ENCODE measurements around the gene CENATAC. TPM values are rescaled to one million over a fixed set of nuclear protein-coding genes. Genes with fewer than 3 reads are reported as not detected.
A peak's percentile ranks its signal among the peaks of the same experiment; 100 is the strongest.

The CENATAC gene
- total and polyA plus RNA-seq, 9 of the 15 experiments (the other 6 are each of a cell fraction or from before 2014, with no cell fraction given), result 2.4 to 25.5 (median 13.7) TPM

GRCh38 chr11:119025099-119025473 is 27.1 kb downstream of the CENATAC start:
- no peak for FAIRE-seq
- in situ Hi-C loops (cut with MboI), result no loop called here
- H3K27ac ChIP-seq (ENCODE audit: extremely low read depth, low read depth, low read length), result peak overlapping the region; percentile 15; the same call in 1 of the 3 replicates

GRCh38 chr11:119025541-119025940 is 27.6 kb downstream of the CENATAC start:
- ChIA-PET POLR2A (interaction anchor here (1.0 to 5.2 kb wide), 4 partner anchors 12 to 67 kb away, joined by 3 to 33 read pairs (median 11); partner anchors contain the start of gene HYOU1), CTCF (ENCODE audit: low intra/inter-chr PET ratio) (no interaction called here)
- H3K36me3 ChIP-seq (ENCODE audit: control insufficient read depth, insufficient read depth, low read length), result peaks cover 85% of the 10 kb centered on the region
- H3K4me2 ChIP-seq (ENCODE audit: insufficient read depth, low read length), result no peak overlapping the region
- peaks cover 62% of the 10 kb centered on the region for H3K79me2 ChIP-seq (ENCODE audit: control insufficient read depth, insufficient read depth, low read length)
- H3K9me1 ChIP-seq (ENCODE audit: control insufficient read depth, insufficient read depth, low read length), result no peaks in the 10 kb centered on the region
- ATAC-seq, result no peak
- peak overlapping the region in 1 of 2 experiments; percentile 75; a peak in 1 of 4 replicates for H3K9ac ChIP-seq (ENCODE audit: insufficient read depth in 1 of 2, low read depth in 2 of 2, low read length in 2 of 2)
- intact Hi-C loops (cut with micrococcal nuclease) (no loop called here), in situ Hi-C loops (cut with MboI) (no loop called here)
- BruUV-seq (replicated peaks), result no TSS peak
- no peaks in the 10 kb centered on the region for H3K9me3 ChIP-seq (replicated peaks; ENCODE audit: control insufficient read depth, insufficient read depth, low read depth, low read length)
- no peak overlapping the region for H2AFZ ChIP-seq (ENCODE audit: low read depth, low read length)
- H3K27me3 ChIP-seq (ENCODE audit: control insufficient read depth in 2 of 2, insufficient read depth in 2 of 2, low read length in 2 of 2), result no peaks in the 10 kb centered on the region
- H3K4me1 ChIP-seq (replicated peaks in 1 of 2; ENCODE audit: control insufficient read depth in 2 of 2, insufficient read depth in 2 of 2, low read length in 2 of 2), result peaks cover 49 to 50% of the 10 kb centered on the region in 2 experiments
- 91% methylated on average over 5 of the region's 5 CpGs for WGBS (ENCODE audit: insufficient coverage, low coverage, missing lambda C conversion rate)
- H4K20me1 ChIP-seq (replicated peaks; ENCODE audit: control insufficient read depth, insufficient read depth, low read length), result peaks cover 22% of the 10 kb centered on the region
- no peak for FAIRE-seq
- peak in 1 of 4 experiments; percentile 8 for DNase-seq (ENCODE audit: extremely low read depth in 1 of 4, low spot score in 3 of 4)
- peak overlapping the region; percentile 5; the same call in 2 of the 3 replicates for H3K27ac ChIP-seq (ENCODE audit: extremely low read depth, low read depth, low read length)
- H3K4me3 ChIP-seq, result no peak overlapping the region
- TF ChIP-seq POLR2AphosphoS2 (IDR thresholded peaks at IDR 0.05; ENCODE audit: low read length) (no peak), ZNF311 (CRISPR knock-in tag; IDR thresholded peaks at IDR 0.05) (no peak), CBX1 (IDR thresholded peaks at IDR 0.05; ENCODE audit: low read depth) (no peak), ZNF75A (CRISPR knock-in tag; IDR thresholded peaks at IDR 0.05) (no peak), ZNF232 (CRISPR knock-in tag; IDR thresholded peaks at IDR 0.05) (no peak), FOXK2 (conservative IDR thresholded peaks at IDR 0.05 in 1 of 2, IDR thresholded peaks at IDR 0.05 in 1 of 2; ENCODE audit: low read depth in 2 of 2) (no peak), GTF2A2 (tag; IDR thresholded peaks at IDR 0.05) (no peak), FOS (IDR thresholded peaks at IDR 0.05; ENCODE audit: extremely low read depth, insufficient read length) (no peak)
- TF ChIP-seq, protein P1, sequence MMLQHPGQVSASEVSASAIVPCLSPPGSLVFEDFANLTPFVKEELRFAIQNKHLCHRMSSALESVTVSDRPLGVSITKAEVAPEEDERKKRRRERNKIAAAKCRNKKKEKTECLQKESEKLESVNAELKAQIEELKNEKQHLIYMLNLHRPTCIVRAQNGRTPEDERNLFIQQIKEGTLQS (IDR thresholded peaks at IDR 0.05), result no peak
- TF ChIP-seq, protein P1 (CRISPR knock-in tag; conservative IDR thresholded peaks at IDR 0.05), result no peak
- TF ChIP-seq, protein P2, sequence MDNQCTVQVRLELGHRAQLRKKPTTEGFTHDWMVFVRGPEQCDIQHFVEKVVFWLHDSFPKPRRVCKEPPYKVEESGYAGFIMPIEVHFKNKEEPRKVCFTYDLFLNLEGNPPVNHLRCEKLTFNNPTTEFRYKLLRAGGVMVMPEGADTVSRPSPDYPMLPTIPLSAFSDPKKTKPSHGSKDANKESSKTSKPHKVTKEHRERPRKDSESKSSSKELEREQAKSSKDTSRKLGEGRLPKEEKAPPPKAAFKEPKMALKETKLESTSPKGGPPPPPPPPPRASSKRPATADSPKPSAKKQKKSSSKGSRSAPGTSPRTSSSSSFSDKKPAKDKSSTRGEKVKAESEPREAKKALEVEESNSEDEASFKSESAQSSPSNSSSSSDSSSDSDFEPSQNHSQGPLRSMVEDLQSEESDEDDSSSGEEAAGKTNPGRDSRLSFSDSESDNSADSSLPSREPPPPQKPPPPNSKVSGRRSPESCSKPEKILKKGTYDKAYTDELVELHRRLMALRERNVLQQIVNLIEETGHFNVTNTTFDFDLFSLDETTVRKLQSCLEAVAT (IDR thresholded peaks at IDR 0.05), result no peak

More at GRCh38 chr11:119025099-119025473, 27.1 kb downstream of the CENATAC start:
- H4K20me1 ChIP-seq (replicated peaks; ENCODE audit: control insufficient read depth, insufficient read depth, low read length), result peaks cover 23% of the 10 kb centered on the region
- ChIA-PET POLR2A (interaction anchor here (1.8 to 5.2 kb wide), 5 partner anchors 11 to 69 kb away, joined by 7 to 33 read pairs (median 8); partner anchors contain the start of gene HYOU1), CTCF (ENCODE audit: low intra/inter-chr PET ratio) (no interaction called here)
- H3K79me2 ChIP-seq (ENCODE audit: control insufficient read depth, insufficient read depth, low read length), result peaks cover 62% of the 10 kb centered on the region
- H3K4me3 ChIP-seq, result no peak overlapping the region
- H3K9ac ChIP-seq (ENCODE audit: insufficient read depth in 1 of 2, low read depth in 2 of 2, low read length in 2 of 2), result peak overlapping the region in 1 of 2 experiments; percentile 81; a peak in 2 of 4 replicates
- H3K36me3 ChIP-seq (ENCODE audit: control insufficient read depth, insufficient read depth, low read length), result peaks cover 89% of the 10 kb centered on the region
- H3K27me3 ChIP-seq (ENCODE audit: control insufficient read depth in 2 of 2, insufficient read depth in 2 of 2, low read length in 2 of 2), result no peaks in the 10 kb centered on the region
- no peak overlapping the region for H2AFZ ChIP-seq (ENCODE audit: low read depth, low read length)
- H3K4me2 ChIP-seq (ENCODE audit: insufficient read depth, low read length), result peak overlapping the region; percentile 17; the same call in 1 of the 2 replicates
- peaks cover 44 to 53% of the 10 kb centered on the region in 2 experiments for H3K4me1 ChIP-seq (replicated peaks in 1 of 2; ENCODE audit: control insufficient read depth in 2 of 2, insufficient read depth in 2 of 2, low read length in 2 of 2)
- intact Hi-C loops (cut with micrococcal nuclease), result no loop called here
- BruUV-seq (replicated peaks), result no TSS peak
- TF ChIP-seq POLR2G (IDR thresholded peaks at IDR 0.05; ENCODE audit: low read depth, low read length) (0 out of 2 replicates have a peak, but pooled peaks have one; percentile 6), MTF1 (CRISPR knock-in tag; IDR thresholded peaks at IDR 0.05; ENCODE audit: borderline replicate concordance) (no peak)
- ATAC-seq, result 0 out of 3 replicates have a peak, but pooled peaks have one; percentile 1
- no peaks in the 10 kb centered on the region for H3K9me3 ChIP-seq (replicated peaks; ENCODE audit: control insufficient read depth, insufficient read depth, low read depth, low read length)
- DNase-seq (ENCODE audit: extremely low read depth in 1 of 4, low spot score in 3 of 4), result peak in 2 of 4 experiments; percentile 8 to 37
- 58% methylated on average over 5 of the region's 5 CpGs for whole genome bisulfite sequencing (ENCODE audit: insufficient coverage, low coverage, missing lambda C conversion rate)
- H3K9me1 ChIP-seq (ENCODE audit: control insufficient read depth, insufficient read depth, low read length), result no peaks in the 10 kb centered on the region
